GM19025 (cell line): ENCODE measurements around the gene MAP3K10.
"Not testable (repeated sequence)": the region's sequence is repeated elsewhere in the genome, so short reads cannot be mapped to it uniquely, and the experiment has no call there.

ENCODE experiments used
- ATAC-seq: cut with Tn5 transposase; IDR thresholded peaks from one replicate; pipeline ENCODE4 v1.9.1; 2021; ENCODE audit warnings: mild to moderate bottlenecking, low read depth, moderate library complexity; ENCODE audit not compliant: unreplicated experiment

MAP3K10 gene

GRCh38 chr19:40214936-40215335 lies 23.7 kb downstream of the MAP3K10 start:
- ATAC-seq, result no peak

GRCh38 chr19:40216013-40216776 lies 25.0 kb downstream of the MAP3K10 start:
- ATAC-seq, result no peak

GRCh38 chr19:40216777-40217026 lies 25.5 kb downstream of the MAP3K10 start:
- ATAC-seq, result no peak

GRCh38 chr19:40217027-40217810 lies 26.0 kb downstream of the MAP3K10 start:
- no peak for ATAC-seq

GRCh38 chr19:40217934-40218890 lies 27.0 kb downstream of the MAP3K10 start, which contains the start of gene TTC9B:
TTC9B (minus strand) TSS chr19:40218384; CDS start chr19:40218381, 3 bp downstream.
- no peak for ATAC-seq

- ATAC-seq, result not testable (repeated sequence)
Observed at GRCh38 chr19:40219029-40219428, 27.8 kb downstream of the MAP3K10 start.

GRCh38 chr19:40219721-40220276 lies 28.6 kb downstream of the MAP3K10 start:
- no peak for ATAC-seq

GRCh38 chr19:40220674-40221073 lies 29.4 kb downstream of the MAP3K10 start:
- no peak for ATAC-seq

- no peak for ATAC-seq
Observed at GRCh38 chr19:40221858-40222619, 30.8 kb downstream of the MAP3K10 start.

- no peak for ATAC-seq
Observed at GRCh38 chr19:40223135-40223822, 32.1 kb downstream of the MAP3K10 start.

GRCh38 chr19:40224342-40225150 lies 33.3 kb downstream of the MAP3K10 start:
- no peak for ATAC-seq

- no peak for ATAC-seq
Observed at GRCh38 chr19:40225440-40226305, 34.4 kb downstream of the MAP3K10 start.

GRCh38 chr19:40228346-40228745 lies 37.1 kb downstream of the MAP3K10 start:
- ATAC-seq, result no peak

- no peak for ATAC-seq
Observed at GRCh38 chr19:40228863-40229262, 37.6 kb downstream of the MAP3K10 start.

- no peak for ATAC-seq
Observed at GRCh38 chr19:40229484-40229883, 38.3 kb downstream of the MAP3K10 start.

- ATAC-seq, result no peak
Observed at GRCh38 chr19:40229926-40230417, 38.7 kb downstream of the MAP3K10 start.

- no peak for ATAC-seq
Observed at GRCh38 chr19:40231057-40231456, 39.8 kb downstream of the MAP3K10 start.
